Kidney (tissue), 14 donors: Measurements from ENCODE around the gene PODXL2. TPM values are rescaled to one million over a fixed set of nuclear protein-coding genes. Genes with fewer than 3 reads are reported as not detected.
"Not testable (repeated sequence)": the region's sequence is repeated elsewhere in the genome, so short reads cannot be mapped to it uniquely, and the experiment has no call there.

Source experiments
- DNase-seq, 5 donors: peaks; one replicate each; pipeline ENCODE4 v3.0.0-alpha.2; 2013 to 2020
- FAIRE-seq: peaks from 2 replicates; lab custom pipeline; 2012; peaks lifted over from hg19 to GRCh38; lab: Jason Lieb, UNC
- H3K27ac ChIP-seq, 2 donors: one replicate each; pipeline ENCODE4 v1.7.0; 2013; ENCODE audit warnings: low read depth in 2 of 2, low read length in 2 of 2, inconsistent platforms in 1 of 2
- H3K27me3 ChIP-seq: one replicate; pipeline ENCODE4 v1.7.1; 2013; ENCODE audit warnings: low read length, inconsistent platforms; ENCODE audit not compliant: control insufficient read depth, insufficient read depth
- H3K36me3 ChIP-seq, 3 donors: one replicate each; pipeline versions ENCODE4 v1.7.0 to v1.7.1; 2013; ENCODE audit warnings: low read length in 3 of 3, control low read depth in 1 of 3, inconsistent platforms in 1 of 3; ENCODE audit not compliant: insufficient read depth in 3 of 3, control insufficient read depth in 2 of 3
- H3K4me1 ChIP-seq, 3 donors: one replicate each; pipeline versions ENCODE4 v1.7.0 to v1.7.1; 2013; ENCODE audit warnings: low read length in 3 of 3, inconsistent platforms in 1 of 3, low read depth in 1 of 3; ENCODE audit not compliant: control insufficient read depth in 2 of 3, insufficient read depth in 2 of 3
- H3K4me3 ChIP-seq, 3 donors: one replicate each; pipeline versions ENCODE4 v1.7.0 to v1.8.1; 2013; ENCODE audit warnings: low read length in 3 of 3, control low read depth in 1 of 3, inconsistent platforms in 1 of 3
- H3K9ac ChIP-seq, 3 donors: one replicate each; pipeline versions ENCODE4 v1.7.0 to v1.7.1; 2013; ENCODE audit warnings: low read length in 3 of 3, control low read depth in 1 of 3, inconsistent platforms in 1 of 3
- H3K9me3 ChIP-seq, 3 donors: one replicate each; pipeline versions ENCODE4 v1.7.0 to v1.7.1; 2013; ENCODE audit warnings: low read length in 3 of 3, control low read depth in 1 of 3, inconsistent platforms in 1 of 3; ENCODE audit not compliant: control insufficient read depth in 2 of 3, insufficient read depth in 1 of 3
- CTCF ChIP-seq: IDR thresholded peaks from 3 replicates; pipeline ENCODE4 v1.5.1; 2012; ENCODE audit warnings: mild to moderate bottlenecking, moderate library complexity, borderline replicate concordance; ENCODE audit not compliant: insufficient read depth; ENCODE audit errors: extremely low read depth
- intact Hi-C: fragments of 100-400 bp; cut with DNase I; formaldehyde crosslinking; loops from one replicate; pipeline ENCODE4 v1.11.1; 2022
- polyA plus RNA-seq: library from polyadenylated mRNA; stranded (reverse); fragments of 350-450 nt; fragmentation: Illumina TruSeq; extraction: RNeasy Lipid Tissue Mini Kit (QIAGEN cat#74804); gene quantifications from one replicate; pipeline ENCODE4 v1.2.3, GENCODE V29; 2014; ENCODE audit warnings: low read depth, low replicate concordance; ENCODE audit not compliant: insufficient read depth
- total RNA-seq: library from RNA; stranded (reverse); fragmentation: NEBNext Ultra II Directional; extraction: Animal tissue kit (Norgen Biotek cat#: 25700); gene quantifications from one replicate; pipeline ENCODE4 v1.2.1, GENCODE V29; 2021
- donor health status: control.
- donor health status: control.
- donor health status: control.
- donor health status: control.
- donor health status: control.
- donor health status: DM: yes; HTN: yes; CAD: no.
- donor health status: Normal renal cell carcinoma (clear cell type).

The PODXL2 gene
- total and polyA plus RNA-seq, 2 donors from 2014 or later = 7.4 to 10.5 TPM

- intact Hi-C loops = no loop called here
- peaks cover 2 to 13% (median 6%) of the 10 kb centered on the region in 3 donors for H3K36me3 ChIP-seq
- no peak for FAIRE-seq
- no peaks in the 10 kb centered on the region for H3K9me3 ChIP-seq
- H3K4me1 ChIP-seq = peaks cover 0 to under 1% (median 0%) of the 10 kb centered on the region in 3 donors
- no peaks in the 10 kb centered on the region for H3K27me3 ChIP-seq
- no peak overlapping the region for H3K27ac ChIP-seq
- no peak for DNase-seq
- H3K9ac ChIP-seq = no peak overlapping the region
- TF ChIP-seq CTCF = no peak
- H3K4me3 ChIP-seq = no peak overlapping the region
Observed at GRCh38 chr3:127604035-127604434, 24.9 kb upstream of the PODXL2 start.

GRCh38 chr3:127604546-127605165 lies 24.3 kb upstream of the PODXL2 start:
- no peaks in the 10 kb centered on the region for H3K4me1 ChIP-seq
- TF ChIP-seq CTCF = no peak
- no peak overlapping the region for H3K4me3 ChIP-seq
- no peak for DNase-seq
- H3K27me3 ChIP-seq = no peaks in the 10 kb centered on the region
- H3K9me3 ChIP-seq = no peaks in the 10 kb centered on the region
- no peak overlapping the region for H3K27ac ChIP-seq
- no peak for FAIRE-seq
- H3K9ac ChIP-seq = no peak overlapping the region
- H3K36me3 ChIP-seq = peaks cover 2 to 13% (median 6%) of the 10 kb centered on the region in 3 donors
- intact Hi-C loops = no loop called here

- H3K27ac ChIP-seq, DNase-seq, H3K4me3 ChIP-seq, FAIRE-seq, H3K4me1 ChIP-seq, intact Hi-C loops, H3K27me3 ChIP-seq, H3K9ac ChIP-seq, H3K9me3 ChIP-seq: not testable (repeated sequence)
- peaks cover 2 to 13% (median 3%) of the 10 kb centered on the region in 3 donors for H3K36me3 ChIP-seq
Observed at GRCh38 chr3:127605547-127605946, 23.4 kb upstream of the PODXL2 start.

- Histone ChIP-seq H3K4me3 (no peak overlapping the region), H3K36me3 (peaks cover 2 to 13% (median 4%) of the 10 kb centered on the region in 3 donors), H3K4me1 (no peaks in the 10 kb centered on the region), H3K27me3 (no peaks in the 10 kb centered on the region), H3K27ac (no peak overlapping the region), H3K9ac (no peak overlapping the region), H3K9me3 (no peaks in the 10 kb centered on the region)
- no peak for TF ChIP-seq CTCF
- intact Hi-C loops = no loop called here
- DNase-seq (no peak), FAIRE-seq (no peak)
Observed at GRCh38 chr3:127606086-127606805, 22.7 kb upstream of the PODXL2 start.
